SU-DHL-6 (cell line): Measurements from ENCODE around the gene AURKB.

Source experiments
- H2AFZ ChIP-seq: fragments of 200-600 bp; sonication (generic); 2 replicates; pipeline ENCODE4 v1.6.1; 2014; ENCODE audit warnings: low read depth, mild to moderate bottlenecking, moderate library complexity, mixed read lengths, antibody characterized with exemption, low read length; ENCODE audit not compliant: severe bottlenecking
- H3F3A ChIP-seq: fragments of 200-600 bp; shearing (Covaris generic); 2 replicates; pipeline ENCODE4 v1.6.0; 2016; ENCODE audit warnings: antibody characterized with exemption, mild to moderate bottlenecking; ENCODE audit not compliant: insufficient read depth
- H3K27ac ChIP-seq: fragments of 200-600 bp; sonication (generic); 2 replicates; pipeline ENCODE4 v1.5.1; 2016; ENCODE audit warnings: low read depth, mild to moderate bottlenecking, low read length, moderate library complexity, mixed read lengths
- H3K27me3 ChIP-seq: fragments of 200-600 bp; sonication (generic), shearing (Covaris generic); 2 replicates; pipeline ENCODE4 v1.6.0; 2014; ENCODE audit warnings: mild to moderate bottlenecking, low read length
- H3K36me3 ChIP-seq: fragments of 200-600 bp; sonication (generic); 2 replicates; pipeline ENCODE4 v1.6.1; 2014; ENCODE audit warnings: mild to moderate bottlenecking, low read length, mixed read lengths
- H3K4me2 ChIP-seq: fragments of 300-600, 200-600 bp; shearing (Covaris generic), sonication (generic); 2 replicates; pipeline ENCODE4 v1.6.0; 2014; ENCODE audit warnings: low read length, low read depth, mild to moderate bottlenecking; ENCODE audit not compliant: poor library complexity, severe bottlenecking
- H3K4me3 ChIP-seq: fragments of 200-600 bp; sonication (generic); 2 replicates; pipeline ENCODE4 v1.5.1; 2014; ENCODE audit warnings: antibody characterized with exemption, low read length, mild to moderate bottlenecking, mixed read lengths; ENCODE audit not compliant: insufficient read depth, poor library complexity, severe bottlenecking
- H3K79me2 ChIP-seq: fragments of 200-600 bp; sonication (generic); 2 replicates; pipeline ENCODE4 v1.6.1; 2014; ENCODE audit warnings: mild to moderate bottlenecking, low read length, moderate library complexity; ENCODE audit not compliant: insufficient read depth
- H3K9ac ChIP-seq: fragments of 200-600 bp; sonication (generic); 2 replicates; pipeline ENCODE4 v1.7.0; 2014; ENCODE audit warnings: mild to moderate bottlenecking, low read length
- H3K9me2 ChIP-seq: fragments of 200-600 bp; sonication (generic); replicated peaks from 2 replicates; pipeline ENCODE4 v1.6.1; 2014; ENCODE audit warnings: low read length; ENCODE audit not compliant: insufficient read depth
- H3K9me3 ChIP-seq: fragments of 200-600 bp; sonication (generic); 2 replicates; pipeline ENCODE4 v1.6.1; 2014; ENCODE audit warnings: low read length, mixed read lengths; ENCODE audit not compliant: insufficient read depth
- H4K20me1 ChIP-seq: fragments of 200-600 bp; sonication (generic); 2 replicates; pipeline ENCODE4 v1.6.1; 2014; ENCODE audit warnings: low read depth, mild to moderate bottlenecking, antibody characterized with exemption, low read length, moderate library complexity, mixed read lengths
- CTCF ChIP-seq: fragments of 200-600 bp; sonication (generic); IDR thresholded peaks from one replicate; pipeline ENCODE4 v1.5.1; 2017; ENCODE audit warnings: antibody characterized with exemption, mild to moderate bottlenecking, low read length, moderate library complexity; ENCODE audit not compliant: insufficient read depth, poor library complexity, severe bottlenecking
- EZH2phosphoT487 ChIP-seq: fragments of 200-600 bp; sonication (generic), shearing (Covaris generic); conservative IDR thresholded peaks from 2 replicates; pipeline ENCODE4 v1.6.1; 2018; ENCODE audit warnings: mild to moderate bottlenecking, antibody characterized with exemption, low read length, moderate library complexity, mixed read lengths

The AURKB gene

GRCh38 chr17:8243827-8244226, 33.5 kb upstream of the AURKB start:
- peaks cover 29% of the 10 kb centered on the region for H3K79me2 ChIP-seq
- no peaks in the 10 kb centered on the region for H3K9me3 ChIP-seq
- H3K9me2 ChIP-seq: no peaks in the 10 kb centered on the region
- H3K4me3 ChIP-seq: no peak overlapping the region
- no peak overlapping the region for H2AFZ ChIP-seq
- no peak overlapping the region for H3K9ac ChIP-seq
- no peaks in the 10 kb centered on the region for H4K20me1 ChIP-seq
- no peak overlapping the region for H3K4me2 ChIP-seq
- H3K27ac ChIP-seq: no peak overlapping the region
- peaks cover 3% of the 10 kb centered on the region; the same call in 1 of the 2 replicates for H3K36me3 ChIP-seq
- H3K27me3 ChIP-seq: no peaks in the 10 kb centered on the region
- TF ChIP-seq EZH2phosphoT487 (no peak), CTCF (no peak)
- H3F3A ChIP-seq: peaks cover 22% of the 10 kb centered on the region

- no peaks in the 10 kb centered on the region for H3K9me3 ChIP-seq
- H3K4me3 ChIP-seq: no peak overlapping the region
- peaks cover 7% of the 10 kb centered on the region; the same call in 1 of the 2 replicates for H3K36me3 ChIP-seq
Observed at GRCh38 chr17:8237886-8238285, 27.5 kb upstream of the AURKB start.

GRCh38 chr17:8237175-8237574, 26.8 kb upstream of the AURKB start:
- peaks cover 7% of the 10 kb centered on the region; the same call in 1 of the 2 replicates for H3K36me3 ChIP-seq
- no peaks in the 10 kb centered on the region for H3K79me2 ChIP-seq
- no peaks in the 10 kb centered on the region for H3K9me2 ChIP-seq
- H3F3A ChIP-seq: 0 out of 2 replicates have a peak, but pooled peaks cover 3% of the 10 kb centered on the region
- H3K4me2 ChIP-seq: no peak overlapping the region
- TF ChIP-seq EZH2phosphoT487: no peak
- no peak for TF ChIP-seq CTCF
- no peaks in the 10 kb centered on the region for H3K9me3 ChIP-seq
- H4K20me1 ChIP-seq: no peaks in the 10 kb centered on the region
- no peaks in the 10 kb centered on the region for H3K27me3 ChIP-seq
- no peak overlapping the region for H2AFZ ChIP-seq
- no peak overlapping the region for H3K4me3 ChIP-seq
- no peak overlapping the region for H3K9ac ChIP-seq
- H3K27ac ChIP-seq: no peak overlapping the region

More at GRCh38 chr17:8237886-8238285, 27.5 kb upstream of the AURKB start:
- TF ChIP-seq EZH2phosphoT487: no peak
- no peak for TF ChIP-seq CTCF
- Histone ChIP-seq H4K20me1 (no peaks in the 10 kb centered on the region), H3K9ac (no peak overlapping the region), H3K4me2 (no peak overlapping the region), H3K9me2 (no peaks in the 10 kb centered on the region), H2AFZ (no peak overlapping the region), H3K27ac (no peak overlapping the region), H3K27me3 (no peaks in the 10 kb centered on the region), H3F3A (0 out of 2 replicates have a peak, but pooled peaks cover 3% of the 10 kb centered on the region), H3K79me2 (peaks cover 4% of the 10 kb centered on the region)
